Measurements from ENCODE around the gene ACOT8. TPM values are rescaled to one million over a fixed set of nuclear protein-coding genes. Genes with fewer than 3 reads are reported as not detected.

Gene ACOT8
- total and polyA plus RNA-seq, 12 donors: 21.3 to 46.6 (median 28.1) TPM

GRCh38 chr20:45848421-45848820 lies 8.8 kb downstream of the ACOT8 start:
- H3K9me3 ChIP-seq: no peaks in the 10 kb centered on the region
- 94 to 96% methylated on average over 8 of the region's 8 CpGs for WGBS, 2 donors
- peak in 1 of 8 donors; percentile 6 for ATAC-seq
- no peak overlapping the region for H3K27ac ChIP-seq
- no peak for DNase-seq
- no peak for TF ChIP-seq CTCF (IDR thresholded peaks at IDR 0.05)
- H3K36me3 ChIP-seq: peaks cover 6 to 100% (median 26%) of the 10 kb centered on the region in 9 donors
- H3K27me3 ChIP-seq: no peaks in the 10 kb centered on the region
- H3K4me3 ChIP-seq: no peak overlapping the region
- H3K4me1 ChIP-seq: peaks cover 0 to 15% (median 2%) of the 10 kb centered on the region in 9 donors
- intact Hi-C loops (cut with DNase I): no loop called here

- no peak for TF ChIP-seq CTCF (IDR thresholded peaks at IDR 0.05)
Observed at GRCh38 chr20:45845452-45845851, 11.7 kb downstream of the ACOT8 start.

GRCh38 chr20:45843506-45843905 lies 13.7 kb downstream of the ACOT8 start:
- WGBS, 2 donors: 94 to 95% methylated on average over 14 of the region's 14 CpGs
- DNase-seq (no peak), ATAC-seq (peak in 3 of 8 donors; percentile 6 to 20 (median 19))
- peaks cover 6 to 100% (median 46%) of the 10 kb centered on the region in 9 donors for H3K36me3 ChIP-seq
- no peaks in the 10 kb centered on the region for H3K9me3 ChIP-seq
- peaks cover 2 to 33% (median 18%) of the 10 kb centered on the region in 9 donors for H3K4me1 ChIP-seq
- no peak overlapping the region for H3K4me3 ChIP-seq
- no peaks in the 10 kb centered on the region for H3K27me3 ChIP-seq
- no peak for TF ChIP-seq CTCF (IDR thresholded peaks at IDR 0.05)
- H3K27ac ChIP-seq: peak overlapping the region in 2 of 10 donors; percentile 49 to 62
- intact Hi-C loops (cut with DNase I): no loop called here

More at GRCh38 chr20:45845452-45845851, 11.7 kb downstream of the ACOT8 start:
- H3K36me3 ChIP-seq: peaks cover 6 to 100% (median 46%) of the 10 kb centered on the region in 9 donors
- ATAC-seq (no peak), DNase-seq (no peak)
- no peaks in the 10 kb centered on the region for H3K9me3 ChIP-seq
- no peak overlapping the region for H3K27ac ChIP-seq
- H3K4me3 ChIP-seq: no peak overlapping the region
- intact Hi-C loops (cut with DNase I): no loop called here
- H3K27me3 ChIP-seq: no peaks in the 10 kb centered on the region
- H3K4me1 ChIP-seq: peaks cover 2 to 33% (median 18%) of the 10 kb centered on the region in 9 donors

- DNase-seq (no peak), ATAC-seq (peak in 5 of 8 donors; percentile 13 to 48 (median 23))
- no peak overlapping the region for H3K4me3 ChIP-seq
- no peaks in the 10 kb centered on the region for H3K9me3 ChIP-seq
- H3K36me3 ChIP-seq: peaks cover 6 to 100% (median 41%) of the 10 kb centered on the region in 9 donors
- H3K27me3 ChIP-seq: no peaks in the 10 kb centered on the region
- 57 to 66% methylated on average over 5 of the region's 5 CpGs for WGBS, 2 donors
- H3K4me1 ChIP-seq: peaks cover 2 to 36% (median 18%) of the 10 kb centered on the region in 9 donors
- TF ChIP-seq CTCF (IDR thresholded peaks at IDR 0.05): no peak
- peak overlapping the region in 8 of 10 donors; percentile 11 to 62 (median 46) for H3K27ac ChIP-seq
- intact Hi-C loops (cut with DNase I): no loop called here
Observed at GRCh38 chr20:45842169-45842812, 14.9 kb downstream of the ACOT8 start.

Measured in heart right ventricle (tissue), 16 donors.